Activated B cell treated with CpG ODN at 0.5 μM for 24 hours (primary cell): Measurements from ENCODE around the gene MAPK12. TPM values are rescaled to one million over a fixed set of nuclear protein-coding genes. Genes with fewer than 3 reads are reported as not detected.

Experiments used
- ATAC-seq: fragments of 200-7000 bp; cut with Tn5 transposase; one replicate; pipeline ENCODE4 v1.10.0; 2021; ENCODE audit warnings: low read depth, mild to moderate bottlenecking, moderate library complexity
- CTCF ChIA-PET: fragments of 350-600 bp; sonication (Branson Sonifier 250); formaldehyde crosslinking; loops from one replicate; lab custom pipeline; 2021; ENCODE audit warnings: antibody characterized with exemption; lab: Charles Lee
- POLR2A ChIA-PET: fragments of 350-600 bp; sonication (Branson Sonifier 250); formaldehyde crosslinking; loops from one replicate; lab custom pipeline; 2021; ENCODE audit warnings: antibody characterized with exemption; lab: Charles Lee
- DNase-seq: peaks from one replicate; pipeline ENCODE4 v3.0.0; 2022
- H3K27ac Mint-ChIP-seq: one replicate; pipeline ENCODE4 v1.8.0; 2020; ENCODE audit warnings: mixed read lengths
- H3K27me3 Mint-ChIP-seq: one replicate; pipeline ENCODE4 v1.8.0; 2021; ENCODE audit warnings: mixed read lengths
- H3K36me3 Mint-ChIP-seq: one replicate; pipeline ENCODE4 v1.8.0; 2021; ENCODE audit warnings: low read depth, mixed read lengths
- H3K4me1 Mint-ChIP-seq: one replicate; pipeline ENCODE4 v1.8.0; 2021; ENCODE audit warnings: mixed read lengths
- H3K4me3 Mint-ChIP-seq: one replicate; pipeline ENCODE4 v1.8.0; 2020; ENCODE audit warnings: mild to moderate bottlenecking, mixed read lengths
- H3K9me3 Mint-ChIP-seq: one replicate; pipeline ENCODE4 v1.8.0; 2020; ENCODE audit warnings: mixed read lengths
- intact Hi-C: fragments of 100-400 bp; cut with micrococcal nuclease; formaldehyde crosslinking; loops from one replicate; pipeline ENCODE4 v1.15.1; 2024
- total RNA-seq: library from RNA; stranded (reverse); gene quantifications from 2 replicates; pipeline ENCODE4 v1.2.3, GENCODE V29; 2022
- TF ChIP-seq, protein P1 (sequence below): fragments of 200-600 bp; IDR thresholded peaks from one replicate; pipeline ENCODE4 v1.8.0; 2022; ENCODE audit warnings: antibody characterized with exemption, mild to moderate bottlenecking

Gene MAPK12
- total RNA-seq, 1 donor from 2014 or later = 4.4 TPM

DNA sequence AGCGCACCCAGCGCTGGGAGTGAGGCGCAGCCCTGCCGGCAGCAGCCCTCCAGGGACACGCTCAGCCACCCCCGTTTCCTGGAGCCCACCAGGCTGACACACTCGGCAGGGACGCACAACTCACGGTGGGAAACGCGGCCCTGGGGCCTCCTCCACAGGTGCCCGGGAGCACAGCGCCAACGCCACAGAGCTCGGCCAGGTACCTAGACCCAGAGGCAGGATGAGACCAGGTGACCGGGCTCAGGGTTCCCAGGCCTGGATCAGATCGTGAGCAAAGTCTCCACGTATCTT is 34.7 kb downstream of the MAPK12 start:
- Mint-ChIP-seq H3K36me3 (peaks cover 64% of the 10 kb centered on the region), H3K9me3 (no peaks in the 10 kb centered on the region), H3K27ac (no peak overlapping the region), H3K4me1 (no peaks in the 10 kb centered on the region), H3K27me3 (no peaks in the 10 kb centered on the region), H3K4me3 (no peak overlapping the region)
- DNase-seq (no peak), ATAC-seq (no peak)
- ChIA-PET CTCF (no interaction called here), POLR2A (no interaction called here)
- TF ChIP-seq, protein P1, sequence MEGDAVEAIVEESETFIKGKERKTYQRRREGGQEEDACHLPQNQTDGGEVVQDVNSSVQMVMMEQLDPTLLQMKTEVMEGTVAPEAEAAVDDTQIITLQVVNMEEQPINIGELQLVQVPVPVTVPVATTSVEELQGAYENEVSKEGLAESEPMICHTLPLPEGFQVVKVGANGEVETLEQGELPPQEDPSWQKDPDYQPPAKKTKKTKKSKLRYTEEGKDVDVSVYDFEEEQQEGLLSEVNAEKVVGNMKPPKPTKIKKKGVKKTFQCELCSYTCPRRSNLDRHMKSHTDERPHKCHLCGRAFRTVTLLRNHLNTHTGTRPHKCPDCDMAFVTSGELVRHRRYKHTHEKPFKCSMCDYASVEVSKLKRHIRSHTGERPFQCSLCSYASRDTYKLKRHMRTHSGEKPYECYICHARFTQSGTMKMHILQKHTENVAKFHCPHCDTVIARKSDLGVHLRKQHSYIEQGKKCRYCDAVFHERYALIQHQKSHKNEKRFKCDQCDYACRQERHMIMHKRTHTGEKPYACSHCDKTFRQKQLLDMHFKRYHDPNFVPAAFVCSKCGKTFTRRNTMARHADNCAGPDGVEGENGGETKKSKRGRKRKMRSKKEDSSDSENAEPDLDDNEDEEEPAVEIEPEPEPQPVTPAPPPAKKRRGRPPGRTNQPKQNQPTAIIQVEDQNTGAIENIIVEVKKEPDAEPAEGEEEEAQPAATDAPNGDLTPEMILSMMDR = no peak
- intact Hi-C loops = no loop called here

- H3K27ac Mint-ChIP-seq = no peak overlapping the region
- ChIA-PET POLR2A (no interaction called here), CTCF (interaction anchor here (0.5 kb wide), 1 partner anchor 315 kb away, joined by 6 read pairs; no protein-coding TSS in a partner anchor)
- TF ChIP-seq, protein P1 = no peak
- H3K4me1 Mint-ChIP-seq = no peaks in the 10 kb centered on the region
- no peaks in the 10 kb centered on the region for H3K27me3 Mint-ChIP-seq
- H3K36me3 Mint-ChIP-seq = peaks cover 63% of the 10 kb centered on the region
- no peaks in the 10 kb centered on the region for H3K9me3 Mint-ChIP-seq
- DNase-seq (no peak), ATAC-seq (no peak)
- intact Hi-C loops = no loop called here
- H3K4me3 Mint-ChIP-seq = no peak overlapping the region
These were observed 35.2 kb downstream of the MAPK12 start for GRCh38 chr22:50226063-50226874.

DNA sequence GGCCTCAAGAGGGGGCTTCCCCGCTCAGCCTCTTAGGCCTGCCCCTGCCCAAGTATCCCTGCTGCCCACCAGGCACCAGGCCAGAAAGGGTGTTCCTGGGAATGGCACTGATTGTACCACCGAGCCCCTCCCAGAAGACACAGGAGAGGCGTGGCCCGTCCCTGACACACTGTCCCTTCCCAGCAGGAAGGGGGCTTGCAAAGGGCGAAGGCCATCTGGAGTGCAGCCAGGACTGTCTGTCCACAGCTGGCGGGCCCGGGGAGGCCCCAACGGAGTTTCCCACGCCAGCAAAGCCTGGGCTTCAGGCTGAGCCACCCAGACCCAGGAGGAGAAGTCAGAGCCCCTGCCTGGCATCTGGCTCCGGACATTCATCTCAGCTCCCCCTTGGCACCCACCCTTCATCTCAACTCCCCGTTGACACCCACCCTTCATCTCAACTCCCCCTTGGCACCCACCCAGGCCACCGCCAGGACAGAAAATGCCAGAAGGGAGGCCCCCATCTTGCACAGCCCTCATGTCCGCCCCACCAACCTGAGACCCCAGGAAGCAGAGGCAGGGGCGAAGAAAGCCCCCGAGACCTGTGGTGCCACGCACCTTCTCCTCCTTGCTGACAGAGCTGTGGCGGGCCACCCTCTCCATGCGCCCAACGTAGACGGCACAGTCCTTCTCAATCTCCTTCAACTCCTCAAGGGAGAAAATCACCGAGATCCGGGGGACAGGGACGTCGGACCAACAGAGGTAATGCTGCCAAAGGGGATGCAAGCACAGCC is 36.1 kb downstream of the MAPK12 start:
- H3K27ac Mint-ChIP-seq = no peak overlapping the region
- no peak for ATAC-seq
- DNase-seq = no peak
- no peak overlapping the region for H3K4me3 Mint-ChIP-seq
- CTCF ChIA-PET = no interaction called here
- TF ChIP-seq, protein P1 = no peak
- H3K36me3 Mint-ChIP-seq = peaks cover 70% of the 10 kb centered on the region
- no peaks in the 10 kb centered on the region for H3K27me3 Mint-ChIP-seq
- no peaks in the 10 kb centered on the region for H3K4me1 Mint-ChIP-seq
- intact Hi-C loops = no loop called here
- POLR2A ChIA-PET = no interaction called here
- H3K9me3 Mint-ChIP-seq = no peaks in the 10 kb centered on the region

DNA sequence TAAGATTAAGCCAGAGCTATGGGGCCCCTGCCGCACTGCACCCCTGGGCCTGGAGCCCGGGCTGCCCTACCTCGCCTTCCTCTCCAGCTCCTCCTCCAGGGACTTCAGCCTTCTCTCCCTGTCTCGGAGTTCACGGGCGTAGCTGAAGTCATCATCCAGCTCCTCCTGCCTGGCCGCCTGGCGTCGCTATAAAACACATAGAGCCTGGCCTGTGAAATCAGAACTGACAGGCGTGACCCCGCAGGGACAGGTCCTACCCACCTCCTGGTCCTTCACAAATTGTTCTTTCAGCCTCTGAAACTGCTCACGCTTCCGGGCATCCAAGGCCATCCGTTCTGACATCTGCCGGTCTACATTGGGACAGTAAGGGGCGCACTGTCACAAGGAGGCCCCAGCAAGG is 37.4 kb downstream of the MAPK12 start:
- Mint-ChIP-seq H3K4me3 (no peak overlapping the region), H3K27me3 (no peaks in the 10 kb centered on the region), H3K4me1 (no peaks in the 10 kb centered on the region), H3K27ac (no peak overlapping the region), H3K36me3 (peaks cover 68% of the 10 kb centered on the region), H3K9me3 (no peaks in the 10 kb centered on the region)
- no peak for ATAC-seq
- ChIA-PET POLR2A (no interaction called here), CTCF (no interaction called here)
- TF ChIP-seq, protein P1 = no peak
- DNase-seq = no peak
- intact Hi-C loops = no loop called here

DNA sequence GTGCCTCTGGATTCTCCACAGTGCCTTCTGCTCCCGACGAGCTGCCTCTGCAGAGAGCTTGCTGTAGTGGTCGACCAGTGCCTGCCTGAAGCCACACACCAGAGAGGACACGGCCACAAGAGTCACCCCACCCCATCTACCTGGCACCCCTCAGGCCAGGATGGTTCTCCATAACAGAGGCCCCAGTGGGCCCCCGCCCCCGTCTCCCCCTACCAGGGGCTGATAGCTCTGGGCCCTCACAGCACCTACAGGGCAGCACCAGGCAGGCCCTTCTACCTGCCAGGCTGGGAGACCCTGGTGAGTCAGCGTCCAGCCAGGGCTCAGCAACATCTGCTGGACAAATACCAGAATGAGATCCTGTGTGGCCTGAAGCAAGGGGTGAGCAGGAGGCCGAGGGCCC is 39.0 kb downstream of the MAPK12 start:
- intact Hi-C loops = no loop called here
- ChIA-PET POLR2A (no interaction called here), CTCF (interaction anchor here (2.9 kb wide), 1 partner anchor 73 kb away, joined by 15 read pairs; no protein-coding TSS in a partner anchor)
- DNase-seq (no peak), ATAC-seq (no peak)
- no peaks in the 10 kb centered on the region for H3K27me3 Mint-ChIP-seq
- TF ChIP-seq, protein P1 = no peak
- peaks cover 74% of the 10 kb centered on the region for H3K36me3 Mint-ChIP-seq
- no peaks in the 10 kb centered on the region for H3K9me3 Mint-ChIP-seq
- no peaks in the 10 kb centered on the region for H3K4me1 Mint-ChIP-seq
- no peak overlapping the region for H3K27ac Mint-ChIP-seq
- H3K4me3 Mint-ChIP-seq = no peak overlapping the region
